ENCODE data around the gene GINS3.

DNA sequence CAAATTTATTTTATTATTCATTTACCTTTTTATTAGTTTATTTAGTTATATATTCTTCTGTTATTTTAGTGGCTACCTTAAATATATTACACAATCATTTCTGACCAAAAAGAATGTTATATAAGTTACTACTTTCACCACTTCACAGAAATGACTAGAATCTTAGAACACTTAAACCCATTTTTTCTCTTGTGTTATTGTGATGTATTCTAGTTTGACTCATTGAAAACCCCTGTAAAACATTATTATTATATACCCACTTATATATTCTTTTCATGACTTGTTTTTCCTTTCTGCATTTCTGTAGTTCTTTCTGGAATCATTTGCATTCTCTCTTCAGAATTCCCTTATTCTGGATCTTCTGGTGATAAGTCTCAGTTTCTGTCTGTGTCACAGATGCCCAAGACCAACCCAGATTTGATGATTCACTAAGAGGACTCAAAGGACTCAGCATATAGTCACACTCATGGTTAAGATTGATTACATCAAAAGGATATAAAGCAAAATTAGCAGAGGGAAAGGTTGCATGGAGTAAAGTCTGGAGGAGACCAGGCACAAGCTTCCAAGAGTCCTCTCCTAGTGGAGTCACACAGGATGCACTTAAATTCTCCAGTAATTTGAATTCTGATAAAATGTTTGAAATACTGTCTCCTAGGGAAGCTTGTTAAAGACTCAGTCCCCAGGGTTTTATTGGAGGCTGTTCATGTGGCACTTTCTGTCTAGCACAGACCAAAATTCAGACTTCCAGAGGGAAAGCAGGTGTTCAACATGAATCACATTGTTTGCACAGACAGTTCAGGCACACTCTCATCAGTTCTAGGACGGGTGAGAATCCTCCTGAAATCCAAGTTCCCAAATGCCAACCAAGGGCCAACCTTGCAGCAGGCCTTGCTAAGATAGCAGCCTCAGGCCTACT lies 7.7 kb downstream of the GINS3 start:
- TF ChIP-seq CTCF (IDR thresholded peaks at IDR 0.05; ENCODE audit: borderline replicate concordance, extremely low read depth, low read length, poor library complexity, severe bottlenecking) (no peak), EZH2 (IDR thresholded peaks at IDR 0.05; ENCODE audit: borderline replicate concordance, low read depth, low read length, severe bottlenecking) (no peak)
